NB4 (cell line): ENCODE measurements around the gene INO80.

Source experiments
- CTCF ChIP-seq: IDR thresholded peaks from one replicate; pipeline ENCODE4 v1.5.1; 2012; ENCODE audit warnings: low read depth, low read length
- MAX ChIP-seq: IDR thresholded peaks from 2 replicates; pipeline ENCODE4 v1.6.1; 2011; ENCODE audit warnings: low read depth, low read length
- MYC ChIP-seq: IDR thresholded peaks from 2 replicates; pipeline ENCODE4 v1.6.1; 2011; ENCODE audit warnings: low read depth, low read length

GRCh38 chr15:40995656-40996055, 120.4 kb downstream of the INO80 start:
- TF ChIP-seq CTCF (no peak), MAX (no peak), MYC (no peak)
